SKM-1 (cell line): ENCODE measurements around the gene TCP11.
"Not testable (repeated sequence)": the region's sequence is repeated elsewhere in the genome, so short reads cannot be mapped to it uniquely, and the experiment has no call there.

Experiments used
- DNase-seq: peaks from one replicate; lab custom pipeline; 2025; ENCODE audit not compliant: unreplicated experiment; lab: John Stamatoyannopoulos, UW

The TCP11 gene

DNA sequence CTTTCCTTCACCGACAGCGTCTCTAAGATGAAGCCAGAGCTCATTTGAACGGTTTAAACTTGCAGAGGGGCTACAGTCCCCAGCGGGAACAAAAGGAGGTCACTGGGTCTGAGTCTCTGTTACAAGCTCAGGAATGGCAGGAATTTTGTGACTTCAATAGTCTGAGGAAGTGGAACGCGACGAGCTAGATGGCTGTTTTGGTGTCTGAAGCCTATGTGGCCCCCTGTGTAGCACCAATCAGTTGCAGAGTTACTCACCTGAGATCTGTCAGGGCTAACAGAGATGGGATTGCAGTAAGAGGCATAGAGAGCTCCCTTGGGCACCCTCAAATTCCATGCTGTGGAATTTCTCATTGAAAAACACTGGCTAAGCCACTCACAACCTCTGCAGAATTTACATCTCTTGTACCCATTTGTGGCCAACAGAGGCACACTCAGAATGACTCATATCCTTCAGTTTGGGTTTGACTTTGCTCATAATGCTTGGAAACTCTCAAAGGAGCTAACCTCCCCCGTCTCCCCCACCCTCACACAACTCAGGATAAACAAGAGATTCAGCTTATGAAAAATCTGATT, 7.1 kb upstream of the TCP11 start:
- DNase-seq: no peak

DNA sequence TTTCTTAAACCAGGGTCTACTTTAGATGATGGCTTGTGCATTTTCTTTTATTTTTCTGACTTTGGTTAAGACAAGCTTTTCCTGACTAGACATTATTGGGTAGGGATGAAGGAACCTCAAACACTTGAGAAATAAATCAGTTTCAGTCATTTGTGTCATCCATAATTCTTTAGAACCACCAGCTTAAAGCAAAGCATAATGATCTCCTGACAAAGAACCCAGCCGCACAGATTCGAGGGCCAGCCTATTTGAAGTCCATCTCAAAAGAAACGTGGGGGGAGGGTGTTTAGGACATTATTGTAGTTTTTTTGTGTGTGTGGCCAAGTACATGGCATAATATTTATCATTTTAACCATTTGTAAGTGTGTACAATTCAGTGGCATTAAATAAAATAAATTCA, 6.3 kb upstream of the TCP11 start:
- no peak for DNase-seq

DNA sequence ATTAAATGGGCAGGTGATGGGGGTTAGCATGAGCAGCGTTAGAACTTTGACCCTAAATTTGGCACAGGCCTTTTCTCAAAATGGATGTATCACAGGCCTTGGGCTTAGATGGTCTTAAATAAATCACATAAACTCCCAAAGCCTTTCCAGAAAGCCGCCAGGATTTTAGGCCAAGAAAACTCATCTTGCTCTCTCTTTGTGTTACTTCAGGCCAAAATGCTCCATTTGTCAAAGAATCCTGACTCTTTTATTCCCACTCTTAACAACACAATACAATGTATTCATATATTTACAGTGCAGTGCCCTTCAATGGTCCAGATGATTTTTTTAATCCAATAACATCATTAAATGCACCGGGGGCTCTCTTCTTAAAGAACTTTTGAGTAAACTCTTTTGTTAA, 5.9 kb upstream of the TCP11 start:
- DNase-seq: no peak

DNA sequence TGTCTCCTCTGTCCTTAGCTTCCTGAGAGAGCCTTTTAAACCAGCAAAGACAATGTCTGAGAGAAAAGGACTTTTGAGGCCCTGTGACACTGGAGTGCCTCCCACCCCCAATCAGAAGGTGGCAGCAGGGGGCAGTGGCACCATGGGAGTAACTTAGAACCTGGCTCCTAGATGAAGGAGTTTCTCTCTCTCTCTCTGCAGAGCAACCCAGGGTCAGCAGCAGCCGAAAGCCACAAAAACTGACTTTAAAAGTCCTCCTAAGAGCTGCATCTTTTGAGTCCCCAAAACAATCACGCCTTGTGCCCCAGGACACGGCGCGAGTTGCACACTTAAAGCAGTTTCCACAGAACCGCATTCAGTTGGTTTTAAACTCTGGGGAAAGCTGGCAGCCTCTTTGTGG, 5.3 kb upstream of the TCP11 start:
- DNase-seq: no peak

DNA sequence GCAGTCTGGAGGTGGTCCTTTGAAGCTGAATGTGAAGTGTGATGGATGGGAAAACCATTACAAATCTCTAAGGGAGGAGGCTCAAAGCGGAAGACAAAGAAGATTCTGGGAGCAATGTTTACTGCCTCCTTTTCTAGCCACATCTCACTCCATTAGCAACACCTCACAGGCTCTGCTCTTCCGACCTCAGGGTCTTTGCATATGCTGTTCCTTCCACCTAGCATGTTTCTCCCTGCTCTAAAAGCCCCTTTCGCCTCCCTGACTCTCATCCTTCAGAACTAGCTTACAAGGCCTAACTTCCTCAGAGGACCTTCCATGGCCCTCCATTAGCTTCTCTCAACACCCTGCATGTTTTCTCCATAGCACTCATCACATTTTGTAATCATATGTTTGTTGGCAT, 4.6 kb upstream of the TCP11 start:
- no peak for DNase-seq

DNA sequence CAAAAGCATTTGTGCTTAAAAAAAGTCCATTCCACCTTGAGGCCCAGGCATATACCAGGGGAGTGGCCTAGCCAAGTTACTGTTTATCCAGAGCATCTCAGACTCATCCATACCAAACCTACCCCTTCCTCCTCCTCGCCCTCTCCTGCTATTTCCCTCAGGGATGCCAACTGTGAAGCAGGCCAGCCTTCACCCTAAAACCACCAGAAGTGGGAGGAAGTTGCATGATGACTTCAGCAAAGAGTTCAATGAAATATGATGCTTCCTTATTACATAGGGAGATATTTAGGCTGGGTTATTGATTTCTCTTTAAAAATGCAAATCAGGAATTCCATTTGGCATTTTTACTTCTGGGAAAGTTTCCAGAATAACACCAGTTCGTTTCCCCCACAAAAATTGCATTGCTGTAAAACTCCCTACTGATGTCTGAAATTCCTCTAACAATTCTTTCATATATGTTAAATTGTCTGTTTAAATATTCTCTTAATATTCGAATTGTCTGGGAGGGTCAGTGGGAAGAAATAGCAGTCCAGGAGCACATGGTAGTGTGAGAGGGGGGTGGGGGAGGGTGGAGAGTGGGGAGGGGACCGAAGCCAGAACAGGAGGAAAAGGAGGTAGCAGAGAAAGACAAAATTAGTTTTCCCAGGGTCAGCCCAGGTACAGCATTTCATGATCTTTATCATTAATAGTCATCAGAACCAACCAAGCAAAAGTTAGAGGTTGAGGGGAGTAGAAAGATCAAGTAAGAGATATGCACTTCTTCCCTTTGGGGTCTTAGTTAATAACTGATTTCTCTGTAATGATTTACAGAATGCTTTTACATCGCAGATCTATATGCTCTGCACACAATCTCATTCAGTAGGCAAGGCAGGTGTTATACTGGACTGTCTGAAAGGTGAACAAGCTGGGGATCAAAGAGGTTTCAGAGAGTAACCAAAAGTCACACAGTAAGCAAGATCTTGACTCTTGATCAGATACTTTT, 1.7 kb upstream of the TCP11 start:
- no peak for DNase-seq

DNA sequence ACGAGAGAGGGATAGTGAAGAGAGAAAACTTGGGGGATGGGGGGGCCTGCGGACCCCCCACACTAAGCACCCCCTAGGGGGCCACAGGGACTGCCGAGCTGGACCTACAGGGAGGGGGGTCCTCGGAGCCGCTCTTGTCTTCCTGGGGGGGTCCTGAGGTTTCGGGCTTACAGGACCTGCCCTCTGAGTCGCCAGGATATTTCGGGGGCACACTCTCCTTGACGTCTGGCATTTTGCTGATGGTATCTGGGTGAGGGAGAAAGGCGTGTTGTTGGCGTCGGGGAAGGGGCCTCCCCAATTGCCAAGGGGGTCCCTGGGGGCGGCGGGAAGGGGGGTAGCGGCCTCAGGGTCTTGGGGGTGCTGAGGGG, 516 bp downstream of the TCP11 start:
- no peak for DNase-seq

GRCh38 chr6:35139924-35140638, 1.1 kb downstream of the TCP11 start:
- DNase-seq: peak; percentile 55

DNA sequence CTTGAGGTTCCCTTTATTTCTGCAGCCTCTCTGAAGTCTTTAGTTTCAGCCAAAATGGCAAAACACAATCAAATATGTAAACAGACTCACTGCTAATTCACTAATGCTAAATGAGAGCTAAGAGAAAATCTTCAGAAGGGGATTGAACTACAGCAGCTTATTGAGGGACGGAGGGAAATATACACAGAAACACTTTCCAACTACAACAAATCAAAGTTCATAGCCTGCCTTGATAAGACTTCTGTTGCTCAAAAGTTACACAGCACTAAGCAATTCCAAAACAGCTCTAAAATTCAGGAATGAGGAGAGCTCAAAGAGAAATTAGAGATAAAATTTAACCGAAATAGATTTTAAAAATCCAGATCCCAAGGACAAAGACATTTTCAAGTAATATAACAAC, 1.7 kb downstream of the TCP11 start:
- no peak for DNase-seq

- not testable (repeated sequence) for DNase-seq
Measured at GRCh38 chr6:35138191-35138590, 2.9 kb downstream of the TCP11 start.

DNA sequence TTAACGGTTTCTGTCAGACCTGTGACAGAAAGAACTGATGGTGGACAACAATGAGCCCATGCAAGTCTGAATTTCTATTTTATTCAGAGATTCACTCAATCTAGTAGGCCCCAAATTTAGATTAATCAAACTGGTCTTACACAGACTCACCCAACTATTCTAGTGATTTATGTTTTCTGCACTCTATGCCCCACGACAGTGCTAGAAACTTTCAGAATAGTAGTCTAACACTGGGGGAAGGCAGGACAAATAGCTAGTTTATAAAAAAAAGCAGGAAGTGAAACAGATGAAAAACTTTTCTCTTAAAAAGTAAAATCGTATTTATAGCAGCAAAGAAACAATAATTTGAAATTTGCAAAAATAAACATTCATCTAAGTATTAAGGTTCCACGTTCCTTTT, 5.0 kb downstream of the TCP11 start:
- no peak for DNase-seq

DNA sequence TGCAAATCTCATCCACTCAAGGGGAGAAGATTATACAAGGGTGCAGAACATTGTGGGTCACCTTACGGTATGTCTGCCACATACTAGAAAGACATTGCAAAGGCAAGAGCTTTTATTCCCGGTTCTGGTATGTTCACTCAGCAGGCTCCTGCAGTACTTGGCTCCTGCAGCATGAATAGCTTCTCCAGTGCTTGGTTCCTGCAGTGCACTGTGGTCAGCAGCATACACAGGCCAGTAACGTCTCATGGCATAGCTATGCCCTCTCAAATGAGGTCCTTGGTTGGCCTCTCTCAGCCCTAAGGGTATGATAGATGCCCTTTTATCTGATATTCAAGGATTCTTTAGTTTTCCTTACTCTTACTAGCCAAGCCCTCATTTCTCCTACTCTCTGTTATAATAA, 12.6 kb downstream of the TCP11 start:
- no peak for DNase-seq

GRCh38 chr6:35128042-35128441, 13.1 kb downstream of the TCP11 start:
- DNase-seq: no peak

GRCh38 chr6:35124356-35124755, 16.8 kb downstream of the TCP11 start:
- no peak for DNase-seq

GRCh38 chr6:35120746-35121145, 20.4 kb downstream of the TCP11 start:
- no peak for DNase-seq

DNA sequence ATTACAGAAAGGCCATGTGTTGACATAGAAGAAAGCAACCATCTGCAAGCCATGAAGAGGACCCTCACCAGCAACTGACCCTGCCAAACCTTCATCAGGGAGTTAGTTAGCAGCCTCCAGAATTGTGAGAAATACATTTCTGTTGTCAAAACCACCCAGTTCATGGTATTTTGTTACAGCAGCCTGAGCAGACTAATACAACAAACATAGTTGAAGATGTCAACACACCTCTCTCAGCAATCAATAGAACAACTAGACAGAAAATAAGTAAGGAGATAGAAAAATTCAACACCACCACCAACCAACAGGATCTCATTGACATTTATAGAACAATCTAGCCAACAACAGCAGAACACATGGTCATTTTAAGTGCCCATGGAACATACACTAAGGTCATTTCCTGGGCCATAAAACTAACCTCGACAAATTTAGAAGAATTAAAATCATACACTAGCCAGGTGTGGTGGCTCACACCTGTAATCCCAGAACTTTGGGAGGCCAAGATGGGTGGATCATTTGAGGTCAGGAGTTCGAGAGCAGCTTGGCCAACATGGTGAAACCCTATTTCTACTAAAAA, 32.7 kb downstream of the TCP11 start:
- no peak for DNase-seq

DNA sequence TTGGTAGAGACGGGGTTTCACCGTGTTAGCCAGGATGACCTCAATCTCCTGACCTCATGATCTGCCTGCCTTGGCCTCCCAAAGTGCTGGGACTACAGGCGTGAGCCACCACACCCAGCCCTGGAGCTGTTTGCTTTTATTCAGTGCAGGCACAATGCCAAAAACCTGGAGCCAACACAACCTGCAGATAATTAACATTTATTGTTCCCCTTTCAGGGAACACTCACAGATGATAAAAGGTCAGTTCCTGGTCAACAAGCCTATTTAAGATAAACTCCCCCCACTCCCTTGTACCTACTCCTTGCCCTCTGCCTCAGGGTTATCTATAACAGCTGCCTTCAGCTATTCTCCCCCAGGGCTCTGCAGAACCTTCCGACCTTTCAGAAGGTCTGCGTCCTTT, 33.4 kb downstream of the TCP11 start:
- DNase-seq: not testable (repeated sequence)

- DNase-seq: not testable (repeated sequence)
Measured at GRCh38 chr6:35107208-35107607, 33.9 kb downstream of the TCP11 start.

DNA sequence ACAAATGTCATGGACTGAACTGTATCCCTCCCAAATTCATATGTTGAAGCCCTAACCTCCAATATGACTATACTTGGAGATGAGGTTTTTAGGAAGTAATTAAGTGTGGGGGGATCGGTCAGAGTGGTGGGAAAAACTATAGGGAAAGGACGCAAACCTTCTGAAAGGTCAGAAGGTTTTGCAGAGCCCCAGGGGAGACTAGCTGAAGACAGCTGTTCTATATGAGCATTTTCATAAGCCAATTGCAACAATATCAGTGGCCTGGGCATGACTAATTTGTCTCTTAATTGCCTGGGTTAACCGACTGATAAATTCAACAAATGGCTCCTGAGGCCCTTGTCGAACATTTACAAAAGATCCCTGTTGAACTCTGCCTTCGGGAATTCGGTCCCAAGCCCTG, 35.1 kb downstream of the TCP11 start:
- DNase-seq: not testable (repeated sequence)

DNA sequence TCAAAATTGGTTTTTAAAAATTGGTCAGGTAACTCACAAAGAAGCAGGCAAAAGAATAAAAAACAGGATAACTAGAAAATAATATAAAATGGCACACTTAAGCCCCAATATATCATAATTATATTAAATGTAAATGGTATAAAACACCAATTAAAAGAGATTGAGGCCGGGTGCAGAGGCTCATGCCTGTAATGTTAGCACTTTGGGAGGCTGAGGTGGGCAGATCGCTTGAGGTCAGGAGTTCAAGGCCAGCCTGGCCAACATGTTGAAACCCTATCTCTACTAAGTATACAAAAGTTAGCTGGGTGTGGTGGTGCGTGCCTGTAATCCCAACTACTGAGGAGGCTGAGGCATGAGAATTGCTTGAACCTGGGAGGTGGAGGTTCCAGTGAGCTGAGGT, 36.1 kb downstream of the TCP11 start:
- DNase-seq: no peak

DNA sequence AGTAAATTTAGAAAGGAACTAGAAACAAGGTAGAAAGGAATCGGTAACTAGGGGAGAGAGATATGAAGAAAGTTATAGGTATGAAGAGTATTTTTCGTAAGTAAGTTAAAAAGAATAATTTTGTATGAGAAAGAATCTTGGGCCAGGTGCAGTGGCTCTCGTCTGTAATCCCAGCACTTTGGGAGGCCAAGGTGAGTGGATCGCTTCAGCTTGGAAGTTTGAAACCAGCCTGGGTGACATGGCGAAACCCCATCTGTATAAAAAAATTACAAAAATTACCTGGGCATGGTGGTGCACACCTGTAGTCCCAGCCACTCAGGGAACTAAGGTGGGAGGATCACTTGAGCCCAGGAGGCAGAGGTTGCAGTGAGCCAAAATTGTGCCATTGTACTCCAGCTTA, 42.0 kb downstream of the TCP11 start:
- DNase-seq: no peak
